Measurements from ENCODE around the gene KLHDC8B.
"Not testable (repeated sequence)": the region's sequence is repeated elsewhere in the genome, so short reads cannot be mapped to it uniquely, and the experiment has no call there.

Gene KLHDC8B

DNA sequence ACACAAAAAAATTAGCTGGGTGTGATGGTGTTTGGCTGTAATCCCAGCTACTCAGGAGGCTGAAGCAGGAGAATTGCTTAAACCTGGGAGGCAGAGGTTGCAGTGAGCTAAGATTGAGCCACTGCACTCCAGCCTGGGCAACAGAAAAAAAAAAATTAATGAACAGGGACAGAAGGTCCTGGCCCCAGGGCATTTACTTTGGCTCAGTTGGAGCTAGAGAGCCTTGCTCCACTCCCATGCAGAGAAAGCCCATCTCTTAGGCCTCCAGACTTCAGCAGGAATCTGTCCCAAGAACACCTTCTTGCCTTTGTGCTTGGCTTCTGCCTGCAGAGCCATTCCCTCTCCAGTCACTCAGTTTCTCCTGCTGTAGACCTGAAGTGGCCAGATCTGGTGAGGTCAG is 8.7 kb downstream of the KLHDC8B start:
- Mint-ChIP-seq H3K36me3 (ENCODE audit: insufficient read depth) (no peaks in the 10 kb centered on the region), H3K9me3 (no peaks in the 10 kb centered on the region), H3K27ac (no peak overlapping the region), H3K4me3 (no peak overlapping the region), H3K4me1 (ENCODE audit: low read depth in 2 of 2) (peaks cover 0 to 3% of the 10 kb centered on the region in 2 donors), H3K27me3 (peaks cover 24 to 47% of the 10 kb centered on the region in 2 donors)
- DNase-seq (no peak), ATAC-seq (replicated peaks) (no peak)

- peaks cover 24 to 47% of the 10 kb centered on the region in 2 donors for H3K27me3 Mint-ChIP-seq
- peaks cover 0 to 3% of the 10 kb centered on the region in 2 donors for H3K4me1 Mint-ChIP-seq (ENCODE audit: low read depth in 2 of 2)
- H3K27ac Mint-ChIP-seq, result no peak overlapping the region
- no peaks in the 10 kb centered on the region for H3K36me3 Mint-ChIP-seq (ENCODE audit: insufficient read depth)
- H3K9me3 Mint-ChIP-seq, result no peaks in the 10 kb centered on the region
- DNase-seq (no peak), ATAC-seq (replicated peaks) (no peak)
- H3K4me3 Mint-ChIP-seq, result no peak overlapping the region
Measured at GRCh38 chr3:49181351-49181750, 10.0 kb downstream of the KLHDC8B start.

- DNase-seq (no peak), ATAC-seq (replicated peaks) (no peak)
- Mint-ChIP-seq H3K9me3 (no peaks in the 10 kb centered on the region), H3K27ac (no peak overlapping the region), H3K36me3 (ENCODE audit: insufficient read depth) (no peaks in the 10 kb centered on the region), H3K4me3 (no peak overlapping the region), H3K4me1 (ENCODE audit: low read depth in 2 of 2) (peaks cover 0 to 3% of the 10 kb centered on the region in 2 donors), H3K27me3 (peaks cover 24 to 41% of the 10 kb centered on the region in 2 donors)
Measured at GRCh38 chr3:49182682-49183081, 11.3 kb downstream of the KLHDC8B start.

DNA sequence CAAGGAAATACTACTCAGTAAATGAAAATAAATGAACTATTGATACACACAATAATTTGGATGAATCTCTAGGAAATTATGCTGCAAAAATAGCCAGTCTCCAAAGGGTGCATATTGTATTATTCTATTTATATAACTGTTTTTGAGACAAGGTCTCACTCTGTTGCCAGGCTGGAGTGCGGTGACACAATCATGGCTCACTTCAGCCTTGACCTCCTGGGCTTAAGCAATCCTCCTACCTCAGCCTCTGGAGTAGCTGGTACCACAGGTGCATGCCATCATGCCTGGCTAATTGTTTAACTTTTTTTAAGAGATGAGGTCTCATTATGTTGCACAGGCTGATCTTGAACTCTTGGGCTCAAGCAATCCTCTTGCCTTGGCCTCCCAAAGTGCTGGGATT is 12.5 kb downstream of the KLHDC8B start:
- Mint-ChIP-seq H3K4me1 (ENCODE audit: low read depth in 2 of 2) (peaks cover 0 to 3% of the 10 kb centered on the region in 2 donors), H3K36me3 (ENCODE audit: insufficient read depth) (no peaks in the 10 kb centered on the region), H3K27me3 (peaks cover 18 to 29% of the 10 kb centered on the region in 2 donors)

GRCh38 chr3:49191741-49192140 is 20.3 kb downstream of the KLHDC8B start:
- H3K9me3 Mint-ChIP-seq, result no peaks in the 10 kb centered on the region
- peaks cover 0 to 23% of the 10 kb centered on the region in 2 donors for H3K27me3 Mint-ChIP-seq
- ATAC-seq (replicated peaks) (no peak), DNase-seq (no peak)
- no peak overlapping the region for H3K27ac Mint-ChIP-seq
- H3K36me3 Mint-ChIP-seq (ENCODE audit: insufficient read depth), result peaks cover 4% of the 10 kb centered on the region
- no peaks in the 10 kb centered on the region for H3K4me1 Mint-ChIP-seq (ENCODE audit: low read depth in 2 of 2)
- no peak overlapping the region for H3K4me3 Mint-ChIP-seq

More for the DNA sequence above, 12.5 kb downstream of the KLHDC8B start:
- DNase-seq, result no peak
- Mint-ChIP-seq H3K4me3 (no peak overlapping the region), H3K9me3 (no peaks in the 10 kb centered on the region), H3K27ac (no peak overlapping the region)
- ATAC-seq (replicated peaks), result no peak

DNA sequence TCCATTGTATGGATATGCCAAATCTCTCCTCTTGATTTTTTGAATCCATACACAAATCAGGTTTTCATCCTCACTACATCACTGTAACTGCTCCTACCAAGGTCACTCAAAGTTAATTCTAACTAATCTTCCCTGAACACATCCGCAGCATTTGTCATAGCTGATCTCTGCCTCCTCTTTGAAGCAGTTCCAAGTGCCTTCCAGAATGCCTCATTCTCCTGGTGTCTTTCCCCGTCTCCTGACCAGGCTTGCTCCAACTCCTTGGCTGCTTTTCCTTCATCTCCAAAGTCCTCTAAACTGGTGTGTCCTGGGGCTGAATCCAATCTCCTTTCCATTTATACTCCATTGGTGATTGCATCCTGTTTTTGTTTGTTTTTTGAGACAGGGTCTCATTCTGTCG is 26.8 kb downstream of the KLHDC8B start:
- no peaks in the 10 kb centered on the region for H3K4me1 Mint-ChIP-seq (ENCODE audit: low read depth in 2 of 2)
- no peak overlapping the region for H3K27ac Mint-ChIP-seq
- DNase-seq (no peak), ATAC-seq (replicated peaks) (no peak)
- no peaks in the 10 kb centered on the region for H3K9me3 Mint-ChIP-seq
- no peaks in the 10 kb centered on the region for H3K36me3 Mint-ChIP-seq (ENCODE audit: insufficient read depth)
- no peak overlapping the region for H3K4me3 Mint-ChIP-seq
- H3K27me3 Mint-ChIP-seq, result peaks cover 14 to 31% of the 10 kb centered on the region in 2 donors

DNA sequence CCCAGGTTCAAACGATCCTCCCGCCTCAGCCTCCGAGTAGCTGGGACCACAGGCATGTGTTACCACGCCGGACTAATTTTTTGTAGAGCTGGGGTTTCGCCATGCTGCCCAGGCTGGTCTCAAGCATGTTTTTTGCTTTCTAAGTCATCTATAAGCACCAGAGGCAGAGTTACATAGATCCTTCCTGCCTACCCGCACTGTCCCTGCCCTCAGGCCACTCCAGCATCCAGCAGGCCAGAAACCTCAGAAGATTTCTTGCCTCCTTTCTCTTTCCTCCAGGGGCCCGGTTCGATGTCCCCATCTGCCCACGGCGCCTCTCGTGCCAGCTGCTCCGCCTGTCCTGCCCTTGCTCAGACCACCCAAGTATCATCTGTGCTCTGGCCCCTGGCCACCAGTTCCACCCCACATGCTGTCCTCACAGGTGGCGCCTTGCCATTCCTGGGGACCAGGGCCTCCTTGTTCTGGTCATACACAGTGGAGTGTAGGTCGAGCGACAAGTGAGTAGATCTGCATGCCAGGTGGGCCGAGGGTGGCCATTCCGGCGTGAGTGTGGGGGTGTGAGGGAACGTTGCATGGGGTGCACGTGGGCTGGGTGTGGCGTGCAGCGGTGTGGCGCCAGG is 27.3 kb downstream of the KLHDC8B start:
- Mint-ChIP-seq H3K4me3 (no peak overlapping the region), H3K4me1 (ENCODE audit: low read depth in 2 of 2) (no peaks in the 10 kb centered on the region), H3K27ac (no peak overlapping the region), H3K36me3 (ENCODE audit: insufficient read depth) (no peaks in the 10 kb centered on the region), H3K27me3 (peaks cover 14 to 31% of the 10 kb centered on the region in 2 donors), H3K9me3 (no peaks in the 10 kb centered on the region)
- DNase-seq (no peak), ATAC-seq (replicated peaks) (no peak)

DNA sequence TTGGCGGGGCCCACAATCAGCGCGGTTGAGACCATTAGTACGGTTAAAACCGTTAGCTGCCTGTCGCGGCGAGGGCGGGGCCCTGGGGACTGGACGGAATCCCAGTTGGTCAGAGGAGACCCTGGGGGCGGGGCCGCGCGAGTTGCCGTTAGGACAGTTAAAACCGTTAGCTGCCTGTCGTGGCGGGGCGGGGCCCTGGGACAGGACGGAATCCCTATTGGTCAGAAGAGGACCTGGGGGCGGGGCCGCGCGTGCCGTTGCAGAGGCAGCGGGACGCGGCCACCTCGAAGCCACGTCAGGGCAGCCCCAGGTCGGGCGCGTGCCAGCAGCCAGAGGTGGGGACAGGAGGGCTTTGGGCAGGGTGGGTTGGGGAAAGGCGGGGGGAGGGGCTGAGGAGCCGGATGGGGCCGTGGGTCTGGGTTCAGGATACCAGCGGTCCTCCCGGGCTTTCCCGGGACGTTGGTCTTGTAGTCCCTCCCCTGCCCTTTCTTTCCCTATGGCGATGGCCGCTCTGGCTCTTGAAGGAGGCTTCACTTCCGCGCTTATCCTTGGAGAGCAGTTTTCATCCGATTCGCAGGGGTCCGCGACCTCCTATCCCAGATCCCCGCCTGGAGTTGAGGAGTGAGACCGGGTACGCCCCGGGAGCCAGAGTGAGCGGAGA is 28.0 kb downstream of the KLHDC8B start:
- Mint-ChIP-seq H3K4me1 (ENCODE audit: low read depth in 2 of 2) (no peaks in the 10 kb centered on the region), H3K4me3 (no peak overlapping the region), H3K27me3 (peaks cover 14 to 31% of the 10 kb centered on the region in 2 donors), H3K9me3 (no peaks in the 10 kb centered on the region), H3K27ac (no peak overlapping the region), H3K36me3 (ENCODE audit: insufficient read depth) (no peaks in the 10 kb centered on the region)
- ATAC-seq (replicated peaks), result no peak
- DNase-seq, result no peak

DNA sequence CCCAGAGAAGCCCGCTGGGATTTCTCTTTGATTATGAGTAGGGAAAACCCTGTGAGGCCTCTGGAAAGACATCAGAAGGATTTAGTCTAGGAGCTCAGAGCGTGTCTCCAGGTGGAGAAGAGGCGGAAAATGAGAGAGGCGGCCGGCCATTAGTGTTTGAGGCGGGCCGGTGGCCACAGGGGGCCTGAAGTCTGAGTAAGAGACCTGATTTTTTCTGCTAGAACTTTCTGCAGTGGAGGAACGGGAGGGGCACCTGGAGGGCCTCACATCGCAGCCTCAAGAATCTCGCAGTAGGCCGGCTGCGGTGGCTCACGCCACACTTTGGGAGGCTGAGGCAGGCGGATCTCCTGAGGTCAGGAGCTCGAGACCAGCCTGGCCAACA is 28.5 kb downstream of the KLHDC8B start:
- ATAC-seq (replicated peaks), result no peak
- H3K27ac Mint-ChIP-seq, result no peak overlapping the region
- DNase-seq, result no peak
- H3K4me3 Mint-ChIP-seq, result no peak overlapping the region
- H3K4me1 Mint-ChIP-seq (ENCODE audit: low read depth in 2 of 2), result no peaks in the 10 kb centered on the region
- H3K27me3 Mint-ChIP-seq, result peaks cover 14 to 31% of the 10 kb centered on the region in 2 donors
- no peaks in the 10 kb centered on the region for H3K9me3 Mint-ChIP-seq
- no peaks in the 10 kb centered on the region for H3K36me3 Mint-ChIP-seq (ENCODE audit: insufficient read depth)

- ATAC-seq (replicated peaks), result no peak
Measured at GRCh38 chr3:49213541-49213943, 42.1 kb downstream of the KLHDC8B start.

DNA sequence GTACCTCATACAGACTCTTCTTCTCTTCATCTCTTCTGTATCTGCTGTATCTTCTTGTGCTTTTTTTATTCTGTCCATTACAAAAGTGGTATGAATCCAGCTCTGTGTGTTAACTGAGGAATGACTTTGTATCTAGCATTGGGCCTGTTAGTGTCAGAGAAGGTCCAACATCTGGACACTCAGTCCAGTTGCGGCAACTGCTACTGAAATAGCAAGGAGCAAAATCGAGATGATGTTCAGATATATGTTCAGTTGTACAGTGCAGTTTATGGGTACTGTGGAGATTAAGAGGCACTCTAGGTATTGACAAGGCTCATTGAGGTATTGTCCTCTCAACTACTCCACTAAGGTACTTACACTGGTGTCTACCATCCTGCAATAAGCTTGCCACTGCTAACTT is 42.6 kb downstream of the KLHDC8B start:
- H3K27ac Mint-ChIP-seq, result no peak overlapping the region
- no peaks in the 10 kb centered on the region for H3K36me3 Mint-ChIP-seq (ENCODE audit: insufficient read depth)
- no peaks in the 10 kb centered on the region for H3K9me3 Mint-ChIP-seq
- no peaks in the 10 kb centered on the region for H3K27me3 Mint-ChIP-seq
- DNase-seq, result no peak
- ATAC-seq (replicated peaks), result no peak
- H3K4me3 Mint-ChIP-seq, result no peak overlapping the region
- no peaks in the 10 kb centered on the region for H3K4me1 Mint-ChIP-seq (ENCODE audit: low read depth in 2 of 2)

More at GRCh38 chr3:49213541-49213943, 42.1 kb downstream of the KLHDC8B start:
- no peaks in the 10 kb centered on the region for H3K36me3 Mint-ChIP-seq (ENCODE audit: insufficient read depth)
- no peak overlapping the region for H3K4me3 Mint-ChIP-seq
- DNase-seq, result no peak
- H3K4me1 Mint-ChIP-seq (ENCODE audit: low read depth in 2 of 2), result no peaks in the 10 kb centered on the region
- H3K27me3 Mint-ChIP-seq, result no peaks in the 10 kb centered on the region
- no peaks in the 10 kb centered on the region for H3K9me3 Mint-ChIP-seq
- H3K27ac Mint-ChIP-seq, result no peak overlapping the region

DNA sequence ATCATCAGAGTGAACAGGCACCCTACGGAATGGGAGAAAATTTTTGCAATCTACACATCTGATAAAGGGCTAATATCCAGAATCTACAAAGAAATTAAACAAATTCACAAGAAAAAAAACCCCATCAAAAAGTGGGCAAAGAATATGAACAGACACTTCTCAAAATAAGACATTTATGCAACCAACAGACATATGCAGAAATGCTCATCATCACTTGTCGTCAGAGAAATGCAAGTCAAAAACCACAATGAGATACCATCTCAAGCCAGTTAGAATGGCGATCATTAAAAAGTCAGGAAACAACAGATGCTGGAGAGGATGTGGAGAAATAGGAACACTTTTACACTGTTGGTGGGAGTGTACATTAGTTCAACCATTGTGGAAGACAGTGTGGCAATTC is 45.3 kb downstream of the KLHDC8B start:
- not testable (repeated sequence) for H3K4me1 Mint-ChIP-seq (ENCODE audit: low read depth in 2 of 2)

DNA sequence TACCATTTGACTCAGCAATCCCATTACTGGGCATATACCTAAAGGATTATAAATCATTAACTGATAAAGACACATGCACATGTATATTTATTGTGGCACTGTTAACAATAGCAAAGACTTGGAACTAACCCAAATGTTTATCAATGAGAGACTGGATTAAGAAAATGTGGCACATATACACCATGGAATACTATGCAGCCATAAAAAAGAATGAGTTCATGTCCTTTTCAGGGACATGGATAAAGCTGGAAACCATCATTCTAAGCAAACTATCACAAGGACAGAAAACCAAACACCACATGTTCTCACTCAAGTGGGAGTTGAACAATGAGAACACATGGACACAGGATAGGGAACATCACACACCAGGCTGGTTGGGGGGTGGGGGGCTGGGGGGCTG is 45.7 kb downstream of the KLHDC8B start:
- H3K4me3 Mint-ChIP-seq; H3K9me3 Mint-ChIP-seq; DNase-seq; H3K27me3 Mint-ChIP-seq; H3K4me1 Mint-ChIP-seq (ENCODE audit: low read depth in 2 of 2); ATAC-seq (replicated peaks); H3K36me3 Mint-ChIP-seq (ENCODE audit: insufficient read depth); H3K27ac Mint-ChIP-seq: not testable (repeated sequence)

More for the DNA sequence above, 45.3 kb downstream of the KLHDC8B start:
- DNase-seq; H3K9me3 Mint-ChIP-seq; H3K36me3 Mint-ChIP-seq (ENCODE audit: insufficient read depth); ATAC-seq (replicated peaks); H3K4me3 Mint-ChIP-seq; H3K27ac Mint-ChIP-seq; H3K27me3 Mint-ChIP-seq: not testable (repeated sequence)

- Mint-ChIP-seq H3K27me3 (peaks cover 10% of the 10 kb centered on the region in 2 donors), H3K4me1 (ENCODE audit: low read depth in 2 of 2) (no peaks in the 10 kb centered on the region), H3K4me3 (no peak overlapping the region), H3K9me3 (no peaks in the 10 kb centered on the region), H3K36me3 (ENCODE audit: insufficient read depth) (no peaks in the 10 kb centered on the region), H3K27ac (no peak overlapping the region)
- DNase-seq (no peak), ATAC-seq (replicated peaks) (no peak)
Measured at GRCh38 chr3:49217688-49218470, 46.5 kb downstream of the KLHDC8B start.
